Activated CD8-positive, alpha-beta memory T cell treated with anti-CD3 and anti-CD28 coated beads, Interleukin-2, amount 50 U/mL, for 24 hours (primary cell): ENCODE data around the gene OR1E1.
"Not testable (repeated sequence)": the region's sequence is repeated elsewhere in the genome, so short reads cannot be mapped to it uniquely, and the experiment has no call there.

Source experiments
- DNase-seq: peaks from one replicate; pipeline ENCODE4 v3.0.0-alpha.2; 2020; ENCODE audit errors: extremely low read depth

OR1E1 gene

DNA sequence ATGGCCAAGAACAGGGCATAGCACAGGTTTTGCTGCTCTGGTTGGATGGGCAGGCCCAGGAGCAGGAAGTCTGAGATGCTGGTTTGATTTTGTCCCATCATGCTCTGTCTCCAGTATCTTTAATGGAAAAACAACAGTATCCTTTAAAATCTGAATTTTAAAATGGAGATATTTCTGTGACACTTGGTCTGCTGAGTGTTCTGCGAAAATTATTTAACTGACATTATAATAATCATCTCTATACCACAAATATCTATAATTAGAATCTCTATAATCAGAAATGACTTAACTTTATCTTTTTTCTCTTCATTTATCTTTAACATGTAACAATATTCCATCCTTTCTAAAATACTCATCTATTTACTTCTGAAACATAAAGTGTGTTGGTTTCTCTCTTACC lies at the start of gene OR1E1:
Gene OR1E1 (minus strand): TSS at position 101 of the 400 bp plus-strand sequence. CDS start 0 bp downstream, at position 101.
- DNase-seq, result no peak

DNA sequence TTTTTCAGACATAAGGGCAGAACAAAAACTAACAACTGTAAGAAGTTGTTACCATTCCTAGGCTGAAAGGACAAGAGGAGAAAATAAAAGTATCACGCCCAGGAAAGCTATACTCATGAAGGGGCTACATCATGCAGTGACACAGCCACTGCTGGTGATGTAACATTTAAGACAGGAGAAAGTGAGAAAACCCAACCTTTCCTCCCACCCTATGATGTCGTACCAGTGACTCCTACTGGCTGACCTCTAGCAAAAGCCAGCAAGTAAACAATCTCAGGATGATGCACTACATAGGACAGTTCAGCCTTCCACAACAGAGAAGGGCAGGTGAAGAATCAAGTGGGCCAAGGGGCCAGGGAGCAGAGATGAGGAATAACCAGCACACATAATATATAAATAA lies 49.4 kb upstream of the OR1E1 start:
- DNase-seq, result no peak

DNA sequence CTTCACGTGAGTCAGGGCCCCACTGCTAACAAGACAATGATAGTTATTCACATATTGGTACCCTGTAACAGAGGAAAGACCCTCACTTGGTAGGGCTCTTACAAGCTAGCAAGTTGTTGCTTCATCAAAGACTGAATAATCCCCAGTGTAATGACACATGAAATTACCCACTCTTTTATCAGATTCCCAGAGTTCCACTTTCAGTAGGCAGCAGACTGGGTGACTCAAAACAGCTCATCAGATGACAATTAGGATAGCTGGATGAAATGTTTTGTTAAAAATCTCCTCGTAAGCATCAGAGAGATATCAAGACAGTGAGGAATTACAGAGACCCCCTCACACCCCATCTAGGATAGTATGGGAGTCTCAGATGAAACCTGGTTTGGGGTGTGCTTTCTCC lies 42.2 kb upstream of the OR1E1 start:
- DNase-seq, result no peak

DNA sequence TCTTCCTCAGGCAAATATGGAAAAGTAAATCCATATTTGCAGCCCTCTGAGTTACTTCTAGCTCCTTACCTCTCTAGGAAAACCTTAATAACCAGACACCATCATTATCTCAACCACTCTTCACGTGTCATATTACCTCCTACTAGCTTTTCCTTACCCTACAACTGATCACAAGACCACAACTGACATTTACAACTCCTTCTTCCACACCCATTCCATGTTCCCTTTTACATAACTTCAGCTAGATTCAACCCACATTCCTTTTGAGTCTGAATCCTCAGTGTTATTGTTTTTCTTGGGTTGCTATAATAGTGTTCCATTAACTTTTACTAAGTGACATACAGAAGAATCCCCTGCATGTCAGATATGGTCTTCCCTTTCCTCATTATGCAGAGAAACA lies 40.2 kb upstream of the OR1E1 start:
- no peak for DNase-seq

DNA sequence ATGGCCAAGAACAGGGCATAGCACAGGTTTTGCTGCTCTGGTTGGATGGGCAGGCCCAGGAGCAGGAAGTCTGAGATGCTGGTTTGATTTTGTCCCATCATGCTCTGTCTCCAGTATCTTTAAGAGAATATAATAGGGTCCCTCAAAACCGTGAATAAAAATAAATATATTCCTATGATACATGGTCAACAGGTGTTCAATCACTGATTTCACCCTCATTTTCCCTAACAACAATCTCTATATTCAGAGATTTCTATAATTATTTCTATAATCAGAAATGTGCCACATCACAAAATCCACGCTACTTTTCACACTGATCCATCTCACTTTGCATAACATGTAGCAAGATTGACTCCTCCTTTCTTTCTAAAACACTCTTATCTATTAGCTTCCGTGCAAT lies 35.5 kb upstream of the OR1E1 start, which contains the start of gene OR1E2:
Gene OR1E2 (minus strand): TSS at position 101 of the 400 bp plus-strand sequence. CDS start 0 bp downstream, at position 101.
- no peak for DNase-seq

DNA sequence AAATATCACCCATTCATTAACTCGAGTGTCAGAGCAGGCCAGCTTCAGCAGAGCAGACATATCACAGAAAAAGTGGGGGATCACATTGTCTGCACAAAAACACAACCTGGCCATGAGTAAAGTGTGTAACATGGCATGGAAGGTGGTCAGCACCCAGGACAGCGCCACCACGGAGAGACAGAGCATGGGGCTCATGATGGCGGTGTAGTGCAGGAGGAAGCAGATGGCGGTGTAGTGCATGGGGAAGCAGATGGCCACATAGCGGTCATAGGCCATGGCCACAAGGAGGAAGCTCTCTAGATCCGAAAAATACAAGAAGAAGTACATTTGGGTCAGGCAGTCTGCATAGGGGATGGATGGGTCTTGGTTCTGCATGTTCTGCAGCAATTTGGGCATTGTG lies 35.0 kb upstream of the OR1E1 start:
- not testable (repeated sequence) for DNase-seq

DNA sequence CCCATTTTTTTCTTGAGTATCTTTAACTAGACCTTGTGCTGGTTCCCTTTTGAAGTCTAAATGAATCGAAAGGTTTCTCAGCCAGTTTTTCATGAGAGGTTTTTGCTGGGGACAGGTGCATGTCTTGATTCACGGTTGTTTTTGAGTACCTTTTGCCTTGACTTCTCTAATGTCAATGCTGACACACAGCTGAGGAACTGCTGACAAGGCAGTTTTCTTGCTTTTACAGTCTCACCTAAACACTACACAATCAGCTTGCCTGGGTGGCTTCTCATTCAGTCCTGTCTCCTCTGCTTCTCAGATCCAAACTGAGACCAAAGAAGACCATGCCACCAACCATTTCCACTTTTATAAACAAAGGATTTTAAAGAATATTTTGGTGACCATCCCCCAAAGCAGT lies 20.0 kb upstream of the OR1E1 start:
- no peak for DNase-seq

DNA sequence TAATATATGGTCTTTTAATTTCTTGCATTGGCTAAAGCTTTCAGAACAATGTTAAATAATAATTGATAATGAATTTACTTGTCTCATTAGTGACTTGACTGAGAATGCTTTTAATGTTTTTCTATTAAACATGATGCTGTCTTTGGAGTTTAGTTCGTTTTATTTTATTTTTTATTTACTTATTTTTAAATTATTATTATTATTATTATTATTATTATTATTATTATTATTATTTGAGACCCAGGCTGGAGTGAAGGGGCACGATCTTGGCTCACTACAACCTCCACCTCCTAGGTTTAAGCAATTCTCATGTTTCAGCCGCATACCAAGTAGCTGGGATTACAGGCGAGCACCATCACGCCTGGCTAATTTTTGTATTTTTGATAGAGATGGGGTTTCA lies 17.4 kb upstream of the OR1E1 start:
- DNase-seq, result no peak

DNA sequence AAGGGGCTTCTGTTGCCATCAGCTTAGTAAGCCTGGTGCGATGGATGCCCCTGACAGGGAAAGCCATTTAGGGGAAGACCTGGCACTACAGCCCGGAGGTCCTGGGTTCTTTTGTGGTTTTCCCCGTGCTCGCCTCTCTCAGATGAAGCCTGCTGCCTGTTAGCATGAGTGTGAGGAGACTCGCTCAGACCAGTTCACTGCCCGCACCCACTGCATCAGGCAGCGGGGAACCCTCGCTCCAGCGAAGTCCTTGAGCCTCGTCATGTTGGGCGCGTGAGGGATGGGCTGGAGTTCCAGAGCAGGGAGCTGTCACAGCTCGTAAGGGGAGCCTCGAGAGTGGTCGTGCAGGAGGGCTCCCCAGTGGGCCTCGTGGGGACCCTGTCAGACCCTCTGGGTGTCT lies 14.0 kb upstream of the OR1E1 start:
- not testable (repeated sequence) for DNase-seq

DNA sequence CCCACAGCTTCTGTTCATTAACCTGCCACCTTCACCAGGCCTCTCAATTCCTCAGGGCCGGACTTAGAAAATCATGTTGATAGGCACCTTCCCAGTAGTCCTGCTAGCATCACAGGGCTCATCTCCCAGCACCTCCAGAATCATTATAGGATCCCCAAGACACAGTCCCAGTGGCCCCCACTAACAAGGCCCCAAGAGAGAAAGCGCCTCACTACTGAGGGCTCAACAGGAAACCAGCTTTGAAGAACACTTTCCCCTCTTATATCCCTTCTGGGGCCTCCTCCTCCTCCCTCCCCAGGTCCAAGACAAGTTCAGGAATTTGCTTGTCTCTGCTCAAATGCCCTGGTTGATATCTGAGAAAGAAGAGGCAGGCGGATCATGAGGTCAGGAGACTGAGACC lies 12.9 kb upstream of the OR1E1 start, which contains the start of gene OR3A3:
Gene OR3A3 (plus strand): TSS at position 301 of the 400 bp plus-strand sequence.
- DNase-seq, result no peak

- DNase-seq, result not testable (repeated sequence)
Observed at GRCh38 chr17:3403856-3404255, 5.6 kb upstream of the OR1E1 start.

- no peak for DNase-seq
Observed at GRCh38 chr17:3401786-3402185, 3.6 kb upstream of the OR1E1 start.

DNA sequence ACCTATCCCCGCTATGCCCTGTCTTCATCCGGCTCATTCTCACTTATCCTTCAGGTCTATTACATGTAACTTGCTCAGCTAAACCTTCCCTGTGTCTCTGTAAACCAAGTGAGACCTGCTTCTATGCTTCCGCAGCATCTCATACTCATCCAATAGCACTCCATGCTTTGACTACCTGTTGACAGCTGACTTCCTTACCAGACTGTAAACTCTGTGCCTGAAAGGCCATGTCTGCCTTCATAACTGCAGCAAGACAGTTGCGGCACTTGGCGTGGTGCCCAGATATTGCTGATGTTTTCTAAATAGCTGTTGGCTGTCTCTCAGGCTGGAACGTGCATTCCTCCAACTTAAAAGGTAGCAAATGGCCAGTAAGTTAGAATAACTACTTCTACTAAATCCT lies 1.8 kb upstream of the OR1E1 start:
- no peak for DNase-seq

DNA sequence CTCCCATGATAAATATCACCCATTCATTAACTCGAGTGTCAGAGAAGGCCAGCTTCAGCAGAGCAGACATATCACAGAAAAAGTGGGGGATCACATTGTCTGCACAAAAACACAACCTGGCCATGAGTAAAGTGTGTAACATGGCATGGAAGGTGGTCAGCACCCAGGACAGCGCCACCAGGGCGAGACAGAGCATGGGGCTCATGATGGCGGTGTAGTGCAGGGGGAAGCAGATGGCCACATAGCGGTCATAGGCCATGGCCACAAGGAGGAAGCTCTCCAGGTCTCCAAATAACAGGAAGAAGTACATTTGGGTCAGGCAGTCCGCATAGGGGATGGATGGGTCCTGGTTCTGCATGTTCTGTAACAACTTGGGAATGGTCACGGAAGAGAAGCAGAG lies 409 bp downstream of the OR1E1 start:
- DNase-seq, result not testable (repeated sequence)

DNA sequence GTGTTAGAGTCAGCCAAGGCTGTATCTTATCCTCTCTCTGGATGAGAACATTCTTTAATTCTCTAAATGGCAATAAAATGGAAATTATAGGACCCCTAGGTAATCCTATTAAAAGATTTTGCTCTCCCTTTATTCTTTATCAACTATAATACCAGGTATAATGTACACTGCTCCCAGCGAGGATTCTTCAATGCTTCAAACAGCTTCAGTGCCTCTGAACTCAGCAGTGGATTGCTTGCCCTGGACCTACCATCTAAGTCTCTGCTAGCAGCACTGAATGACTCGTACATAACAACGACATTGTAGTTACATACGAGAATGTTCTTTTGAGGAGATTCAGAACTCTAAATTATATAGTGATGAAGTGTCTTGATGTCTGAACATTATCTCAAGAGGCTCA lies 8.4 kb downstream of the OR1E1 start:
- no peak for DNase-seq

GRCh38 chr17:3385869-3386816 lies 12.1 kb downstream of the OR1E1 start, which contains the start of gene OR3A2:
OR3A2 (minus strand) TSS chr17:3386308.
- no peak for DNase-seq

DNA sequence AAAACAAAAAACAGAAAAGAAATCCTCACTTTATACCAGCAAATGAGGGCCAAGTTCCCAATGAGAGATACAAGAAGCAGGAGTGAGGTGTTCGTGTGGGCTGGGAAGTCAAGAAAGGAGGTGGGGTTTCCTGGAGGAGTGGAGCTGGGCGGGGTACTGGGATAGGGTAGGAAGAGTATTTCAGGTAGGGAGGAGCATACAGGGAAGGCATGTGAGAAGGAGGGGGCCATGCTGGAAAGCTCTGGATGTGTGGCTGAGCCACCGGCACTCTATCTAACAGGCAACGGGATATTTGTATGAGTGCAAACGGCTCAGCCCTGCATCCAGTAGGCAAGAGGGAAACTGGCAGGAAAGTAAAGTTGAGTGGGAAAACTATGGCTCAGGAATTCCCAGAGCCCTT lies 16.3 kb downstream of the OR1E1 start:
- no peak for DNase-seq

DNA sequence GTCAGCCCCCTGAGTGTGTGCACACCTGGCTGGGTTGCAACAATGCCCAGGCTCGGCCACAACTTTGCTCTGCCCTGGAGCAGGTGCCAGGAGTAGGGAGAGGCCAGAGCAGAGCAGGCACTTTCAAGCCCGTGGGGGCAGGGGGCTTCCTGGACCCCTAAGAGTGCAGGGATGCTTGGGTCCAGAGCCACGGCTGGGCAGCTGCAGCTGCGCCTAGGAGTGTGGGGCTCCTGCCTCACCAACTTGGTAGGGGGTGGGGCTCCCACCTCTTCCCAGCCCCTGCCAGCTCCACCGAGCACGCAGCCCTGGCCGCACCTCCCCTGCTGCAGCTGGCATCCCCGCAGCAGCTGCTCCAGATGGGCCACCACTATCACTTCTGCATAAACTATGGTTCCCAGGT lies 19.9 kb downstream of the OR1E1 start:
- DNase-seq, result no peak

GRCh38 chr17:3371167-3371566 lies 27.0 kb downstream of the OR1E1 start:
- not testable (repeated sequence) for DNase-seq
